NB4 (cell line): ENCODE data around the gene CES2.

Experiments
- DNase-seq: peaks from one replicate; pipeline ENCODE4 v3.0.0; 2010; ENCODE audit warnings: low read depth
- H3K4me3 ChIP-seq: one replicate; pipeline ENCODE4 v1.5.1; 2011; ENCODE audit warnings: mild to moderate bottlenecking, low read depth, low read length, moderate library complexity
- MYC ChIP-seq: IDR thresholded peaks from 2 replicates; pipeline ENCODE4 v1.6.1; 2011; ENCODE audit warnings: low read depth, low read length
- POLR2A ChIP-seq: IDR thresholded peaks from 2 replicates; pipeline ENCODE4 v1.6.1; 2011; ENCODE audit warnings: mild to moderate bottlenecking; ENCODE audit not compliant: insufficient read length; ENCODE audit errors: extremely low read depth
- TF ChIP-seq, protein P1 (sequence below): IDR thresholded peaks from 2 replicates; pipeline ENCODE4 v1.6.1; 2011; ENCODE audit warnings: low read depth, low read length
- TF ChIP-seq, protein P2 (sequence below): IDR thresholded peaks from one replicate; pipeline ENCODE4 v1.5.1; 2012; ENCODE audit warnings: low read depth, low read length

CES2 gene

DNA sequence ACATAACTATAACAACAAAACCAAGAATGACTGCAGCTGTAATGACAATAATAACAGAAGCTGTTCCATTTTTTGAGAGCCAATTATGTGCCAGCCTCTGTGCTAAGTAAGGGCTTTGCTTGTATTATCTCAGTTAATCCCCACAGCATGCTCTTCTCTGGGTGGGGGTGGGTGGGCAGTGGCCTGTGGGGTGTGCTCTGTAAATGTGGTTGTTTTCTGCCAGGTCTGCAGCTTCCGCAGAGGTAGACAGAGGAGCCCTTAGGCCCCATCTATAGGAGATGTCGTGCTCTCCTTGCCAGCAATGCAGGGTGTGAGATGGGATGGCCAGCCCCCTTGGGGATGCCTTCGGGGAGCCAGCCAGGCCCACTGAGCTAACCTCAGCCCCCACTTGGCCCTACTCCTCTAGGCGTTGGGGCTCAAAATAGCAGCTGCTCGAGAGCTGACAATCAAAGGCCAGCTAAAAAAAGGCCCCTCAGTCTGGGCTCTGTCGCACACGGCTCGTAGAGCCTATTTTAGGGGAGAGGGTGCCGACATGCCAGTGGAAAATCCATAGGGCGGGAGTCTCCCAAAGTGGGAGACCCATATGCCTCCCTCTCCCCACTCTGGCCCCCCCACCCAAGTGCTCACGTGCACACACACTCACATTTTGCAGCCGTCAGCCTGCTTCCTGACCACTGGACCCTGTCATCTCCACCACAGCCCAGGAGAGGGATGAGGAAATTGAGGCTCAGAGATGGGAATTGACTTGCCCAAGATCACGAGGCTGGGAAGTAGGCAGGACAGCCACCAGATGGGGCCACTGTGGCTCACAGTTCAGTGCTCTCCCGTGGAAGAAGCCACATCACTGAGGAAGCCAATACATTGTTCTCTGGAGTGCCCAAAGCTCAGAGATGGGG, 32.4 kb upstream of the CES2 start:
- no peak overlapping the region for H3K4me3 ChIP-seq
- DNase-seq, result no peak
- no peak for TF ChIP-seq MYC
- TF ChIP-seq POLR2A, result no peak
- TF ChIP-seq, protein P1, sequence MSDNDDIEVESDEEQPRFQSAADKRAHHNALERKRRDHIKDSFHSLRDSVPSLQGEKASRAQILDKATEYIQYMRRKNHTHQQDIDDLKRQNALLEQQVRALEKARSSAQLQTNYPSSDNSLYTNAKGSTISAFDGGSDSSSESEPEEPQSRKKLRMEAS, result no peak
- TF ChIP-seq, protein P2, sequence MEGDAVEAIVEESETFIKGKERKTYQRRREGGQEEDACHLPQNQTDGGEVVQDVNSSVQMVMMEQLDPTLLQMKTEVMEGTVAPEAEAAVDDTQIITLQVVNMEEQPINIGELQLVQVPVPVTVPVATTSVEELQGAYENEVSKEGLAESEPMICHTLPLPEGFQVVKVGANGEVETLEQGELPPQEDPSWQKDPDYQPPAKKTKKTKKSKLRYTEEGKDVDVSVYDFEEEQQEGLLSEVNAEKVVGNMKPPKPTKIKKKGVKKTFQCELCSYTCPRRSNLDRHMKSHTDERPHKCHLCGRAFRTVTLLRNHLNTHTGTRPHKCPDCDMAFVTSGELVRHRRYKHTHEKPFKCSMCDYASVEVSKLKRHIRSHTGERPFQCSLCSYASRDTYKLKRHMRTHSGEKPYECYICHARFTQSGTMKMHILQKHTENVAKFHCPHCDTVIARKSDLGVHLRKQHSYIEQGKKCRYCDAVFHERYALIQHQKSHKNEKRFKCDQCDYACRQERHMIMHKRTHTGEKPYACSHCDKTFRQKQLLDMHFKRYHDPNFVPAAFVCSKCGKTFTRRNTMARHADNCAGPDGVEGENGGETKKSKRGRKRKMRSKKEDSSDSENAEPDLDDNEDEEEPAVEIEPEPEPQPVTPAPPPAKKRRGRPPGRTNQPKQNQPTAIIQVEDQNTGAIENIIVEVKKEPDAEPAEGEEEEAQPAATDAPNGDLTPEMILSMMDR, result no peak

DNA sequence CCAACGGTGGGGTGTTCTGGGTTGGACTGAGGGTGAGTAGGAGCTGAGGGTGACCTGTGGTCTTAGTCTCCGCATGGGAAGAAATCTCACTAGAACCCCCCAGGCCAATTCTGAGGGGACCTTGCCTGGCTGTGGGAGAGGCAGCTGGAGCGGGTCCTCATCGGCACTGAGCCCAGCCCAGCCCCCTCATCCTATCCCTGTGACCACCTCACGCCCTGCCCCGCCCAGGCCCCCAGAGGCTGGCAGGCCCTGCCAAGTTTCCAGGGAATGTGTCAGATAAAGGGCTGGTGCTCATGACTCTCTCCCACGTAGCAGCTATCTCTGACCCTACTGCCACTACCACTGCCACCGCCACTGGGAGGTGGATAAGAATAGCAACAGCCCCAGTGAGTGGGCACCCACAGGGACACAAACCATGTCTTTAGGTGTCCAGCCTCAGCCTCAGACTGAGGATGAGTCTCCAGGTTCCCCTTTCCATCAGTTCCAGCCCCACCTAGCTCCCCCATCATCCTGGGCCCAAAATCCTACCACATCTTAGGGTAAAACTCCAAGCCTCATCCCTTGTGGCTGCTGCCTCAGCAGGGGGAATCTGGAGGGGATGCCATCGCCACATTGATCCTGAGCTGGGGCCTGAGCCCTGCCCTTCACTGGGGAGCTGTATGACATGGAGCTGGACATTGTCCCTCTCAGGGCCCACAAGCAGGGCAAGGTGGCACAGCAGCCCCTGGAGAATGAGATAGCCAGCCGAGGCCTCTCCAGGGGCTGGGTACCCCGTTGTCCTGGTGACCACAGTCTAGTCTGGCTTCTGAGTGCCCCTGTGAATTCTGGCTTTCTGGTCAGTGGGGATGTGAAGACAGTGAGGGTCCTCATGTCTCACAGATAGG, 31.5 kb upstream of the CES2 start:
- DNase-seq, result no peak
- TF ChIP-seq POLR2A (no peak), MYC (no peak)
- TF ChIP-seq, protein P1, result no peak
- TF ChIP-seq, protein P2, result no peak
- H3K4me3 ChIP-seq, result no peak overlapping the region

DNA sequence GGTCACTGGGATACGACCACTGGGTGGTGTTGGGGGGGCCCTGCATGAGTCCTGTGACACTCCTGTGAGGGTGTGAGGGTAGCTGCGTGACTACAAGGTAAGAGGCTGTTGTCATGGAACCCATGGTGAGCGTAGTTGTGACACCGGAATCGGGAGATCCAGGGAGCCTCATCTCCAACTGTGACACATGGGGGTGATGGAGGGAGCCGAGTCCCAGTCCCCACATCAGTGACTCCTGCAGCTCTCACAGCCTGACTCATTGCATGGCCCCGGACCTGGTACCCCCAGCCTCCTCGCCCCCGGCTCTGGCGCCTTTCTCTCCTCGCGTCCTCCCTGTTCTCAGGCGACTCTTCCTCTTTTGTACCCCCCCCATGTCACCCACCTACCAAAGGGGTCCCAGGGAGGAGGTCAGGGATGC, 30.9 kb upstream of the CES2 start:
- TF ChIP-seq, protein P1, result no peak
- no peak for TF ChIP-seq POLR2A
- no peak for TF ChIP-seq MYC
- no peak overlapping the region for H3K4me3 ChIP-seq
- DNase-seq, result no peak

DNA sequence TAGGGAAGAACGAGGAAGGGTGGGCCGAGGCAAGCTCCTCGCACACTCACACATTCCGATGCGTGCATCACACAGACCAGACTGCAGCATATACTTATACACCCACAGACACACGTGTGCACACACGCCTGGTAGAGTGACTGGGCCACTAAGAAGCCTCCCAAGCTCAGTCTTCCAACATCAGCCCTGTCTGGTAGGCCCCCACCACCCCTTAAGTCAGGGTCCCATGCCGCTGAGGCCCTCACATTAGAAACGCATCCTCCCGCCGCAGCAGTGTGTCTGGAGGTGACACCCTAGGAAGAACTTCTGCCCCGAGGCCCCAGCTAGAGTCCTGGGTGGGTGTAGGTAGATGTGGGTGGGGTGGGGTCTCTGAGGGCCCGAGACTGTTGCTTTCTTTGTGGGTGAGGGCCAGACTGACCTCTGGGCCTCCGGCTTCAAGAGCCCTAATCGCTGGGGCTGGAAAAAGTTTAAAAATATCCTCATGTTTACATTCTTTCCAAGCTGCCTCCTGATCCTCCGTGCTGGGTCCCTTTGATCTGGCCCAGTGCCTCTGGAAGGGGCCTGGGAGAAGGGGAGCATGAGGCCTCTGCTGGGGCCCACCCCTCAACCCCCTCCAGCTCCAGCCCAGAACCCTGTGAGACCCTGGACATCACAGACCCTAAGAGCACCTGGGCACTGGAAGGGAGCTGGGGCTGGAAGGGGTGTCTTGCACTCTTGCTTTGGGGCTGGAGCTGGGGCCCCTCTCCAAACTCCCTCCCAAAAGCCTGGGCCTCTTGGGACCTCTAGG, 30.3 kb upstream of the CES2 start:
- no peak for DNase-seq
- TF ChIP-seq, protein P1, result no peak
- no peak for TF ChIP-seq MYC
- TF ChIP-seq, protein P2, result no peak
- TF ChIP-seq POLR2A, result no peak
- no peak overlapping the region for H3K4me3 ChIP-seq

DNA sequence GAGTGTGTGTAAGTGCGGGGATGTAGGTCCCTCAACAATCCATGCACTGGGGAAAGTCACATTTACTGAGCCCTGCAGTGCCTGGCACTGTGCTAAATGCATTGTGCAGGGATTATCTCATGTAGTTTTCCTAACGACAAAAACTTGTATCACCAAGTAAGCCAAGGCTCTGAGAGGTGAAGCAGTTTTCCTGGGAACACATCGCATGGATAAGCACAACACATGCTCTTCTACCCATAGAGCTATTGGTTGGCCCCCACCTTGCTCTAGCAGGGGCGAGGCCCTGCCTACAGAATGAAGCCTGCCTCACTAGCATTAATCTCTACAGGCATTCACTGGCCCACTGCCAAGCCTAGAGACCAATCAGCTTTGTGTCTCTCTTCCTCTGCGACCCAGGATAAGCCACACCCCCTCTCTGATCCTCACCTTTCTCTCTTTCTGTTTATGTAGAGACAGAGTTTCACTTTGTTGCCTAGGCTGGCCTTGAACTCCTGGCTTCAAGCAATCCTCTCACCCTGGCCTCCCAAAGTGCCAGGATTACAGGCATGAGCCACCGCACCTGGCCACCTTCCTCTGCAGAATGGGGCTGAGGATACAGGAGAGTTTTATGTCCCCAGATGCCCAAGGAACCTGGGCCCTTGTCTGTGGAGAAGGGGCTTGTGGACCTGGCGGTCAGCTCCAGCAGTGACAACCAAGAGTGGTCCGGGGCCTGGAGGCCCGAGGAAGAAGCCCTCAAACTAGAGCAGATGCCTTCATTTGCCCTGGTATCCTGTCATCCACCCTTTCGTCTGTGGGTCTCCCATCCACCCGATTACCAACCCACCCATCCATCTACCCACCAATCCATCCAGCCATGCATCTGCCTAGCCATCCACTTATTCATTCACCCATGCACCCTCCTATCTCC, 29.4 kb upstream of the CES2 start:
- TF ChIP-seq, protein P2, result no peak
- no peak overlapping the region for H3K4me3 ChIP-seq
- no peak for DNase-seq
